ENCODE measurements around the gene KCNK13.

GRCh38 chr14:90154110-90154509, 92.3 kb downstream of the KCNK13 start:
- TF ChIP-seq POLR2AphosphoS5 (IDR thresholded peaks at IDR 0.05; ENCODE audit: low read depth, low read length), result no peak
- TF ChIP-seq SPI1 (IDR thresholded peaks at IDR 0.05; ENCODE audit: low read depth, low read length), result no peak
- TF ChIP-seq POLR2A (IDR thresholded peaks at IDR 0.05; ENCODE audit: low read depth, low read length), result no peak
